ENCODE data around the gene HECTD4.

The HECTD4 gene

DNA sequence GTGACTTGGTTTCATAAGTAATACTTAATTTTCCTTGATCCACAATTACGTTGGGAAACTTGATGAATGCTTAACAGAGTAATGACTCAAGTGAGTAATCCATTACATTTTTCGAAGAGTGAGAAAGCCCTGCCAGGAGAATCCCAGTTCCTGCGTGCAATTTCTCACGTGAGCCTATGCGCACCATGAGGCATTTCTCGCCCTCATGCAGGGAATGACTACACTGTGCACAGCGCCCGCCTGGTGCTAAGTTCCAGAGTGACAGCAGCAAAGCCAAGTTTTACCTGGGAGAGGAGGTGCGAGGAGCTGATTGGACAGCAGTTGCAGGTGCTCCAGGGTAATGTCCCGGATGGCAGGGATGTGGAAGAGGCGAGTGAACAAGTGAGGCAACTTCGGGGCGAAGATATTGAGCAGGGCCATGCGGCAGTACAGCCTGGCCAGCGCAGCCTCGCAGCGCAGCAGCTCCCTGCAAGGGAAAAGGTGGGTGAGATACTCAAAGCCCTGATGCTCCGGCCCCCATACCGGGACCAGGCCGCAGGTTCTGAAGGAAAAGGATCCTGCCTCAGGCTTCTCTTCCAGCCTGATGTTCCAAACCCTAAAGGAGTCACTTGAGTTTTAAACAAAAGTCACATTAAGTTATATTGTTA lies 187.5 kb downstream of the HECTD4 start:
- in situ Hi-C loops (cut with HindIII; ENCODE audit: low sequenced_read_pairs): no loop called here
- DNase-seq (ENCODE audit: low read depth, low spot score): no peak
- TF ChIP-seq, protein P1, sequence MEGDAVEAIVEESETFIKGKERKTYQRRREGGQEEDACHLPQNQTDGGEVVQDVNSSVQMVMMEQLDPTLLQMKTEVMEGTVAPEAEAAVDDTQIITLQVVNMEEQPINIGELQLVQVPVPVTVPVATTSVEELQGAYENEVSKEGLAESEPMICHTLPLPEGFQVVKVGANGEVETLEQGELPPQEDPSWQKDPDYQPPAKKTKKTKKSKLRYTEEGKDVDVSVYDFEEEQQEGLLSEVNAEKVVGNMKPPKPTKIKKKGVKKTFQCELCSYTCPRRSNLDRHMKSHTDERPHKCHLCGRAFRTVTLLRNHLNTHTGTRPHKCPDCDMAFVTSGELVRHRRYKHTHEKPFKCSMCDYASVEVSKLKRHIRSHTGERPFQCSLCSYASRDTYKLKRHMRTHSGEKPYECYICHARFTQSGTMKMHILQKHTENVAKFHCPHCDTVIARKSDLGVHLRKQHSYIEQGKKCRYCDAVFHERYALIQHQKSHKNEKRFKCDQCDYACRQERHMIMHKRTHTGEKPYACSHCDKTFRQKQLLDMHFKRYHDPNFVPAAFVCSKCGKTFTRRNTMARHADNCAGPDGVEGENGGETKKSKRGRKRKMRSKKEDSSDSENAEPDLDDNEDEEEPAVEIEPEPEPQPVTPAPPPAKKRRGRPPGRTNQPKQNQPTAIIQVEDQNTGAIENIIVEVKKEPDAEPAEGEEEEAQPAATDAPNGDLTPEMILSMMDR (IDR thresholded peaks at IDR 0.05; ENCODE audit: low read depth, low read length): no peak
- H3K4me3 ChIP-seq (ENCODE audit: low read depth, low read length): no peak overlapping the region

DNA sequence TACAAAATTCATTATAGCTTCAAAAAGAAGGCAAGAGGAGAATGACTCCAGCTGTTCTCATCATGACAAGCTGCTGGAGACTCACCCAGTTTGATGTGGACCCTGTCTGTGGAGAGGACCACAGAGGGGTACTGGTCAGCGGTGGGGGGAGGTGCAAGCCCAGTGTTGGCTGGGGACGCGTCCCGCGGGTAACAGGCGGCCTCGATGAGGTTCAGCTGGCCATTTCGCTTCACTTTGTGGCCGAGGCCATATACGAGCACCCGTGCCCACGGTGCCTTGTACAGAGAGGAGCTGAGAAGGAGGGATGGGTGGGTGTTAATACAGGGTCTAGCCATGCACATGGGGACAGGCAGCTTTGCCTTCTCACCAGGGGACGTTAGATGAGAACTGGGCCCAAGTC lies 189.8 kb downstream of the HECTD4 start:
- TF ChIP-seq, protein P1 (IDR thresholded peaks at IDR 0.05; ENCODE audit: low read depth, low read length): no peak
- in situ Hi-C loops (cut with HindIII; ENCODE audit: low sequenced_read_pairs): no loop called here
- DNase-seq (ENCODE audit: low read depth, low spot score): no peak
- H3K4me3 ChIP-seq (ENCODE audit: low read depth, low read length): no peak overlapping the region

DNA sequence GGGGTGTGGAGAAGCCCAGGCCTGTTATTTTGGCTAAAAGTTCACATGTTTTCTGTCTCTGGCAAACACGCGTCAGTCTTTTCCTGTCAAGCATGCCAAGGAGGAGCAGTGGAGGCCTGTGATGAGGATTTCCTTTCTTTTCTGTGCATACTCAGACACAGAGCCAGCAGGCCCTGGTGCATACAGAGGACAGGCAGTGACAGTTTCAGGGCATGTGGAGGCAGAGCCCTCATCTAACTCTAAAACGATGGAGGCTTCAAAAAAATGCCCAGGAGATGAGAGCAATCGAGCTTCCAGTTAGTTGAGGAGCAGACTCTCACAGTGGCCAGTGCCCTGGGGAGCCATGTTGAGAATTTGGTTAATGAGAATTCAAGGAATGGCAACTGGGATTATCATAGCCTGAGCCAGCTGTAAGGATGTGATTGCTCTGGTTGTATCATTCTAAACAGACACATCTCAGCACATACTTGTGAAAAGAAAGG lies 190.3 kb downstream of the HECTD4 start:
- in situ Hi-C loops (cut with HindIII; ENCODE audit: low sequenced_read_pairs): no loop called here
- TF ChIP-seq, protein P1 (IDR thresholded peaks at IDR 0.05; ENCODE audit: low read depth, low read length): no peak
- no peak overlapping the region for H3K4me3 ChIP-seq (ENCODE audit: low read depth, low read length)
- no peak for DNase-seq (ENCODE audit: low read depth, low spot score)

DNA sequence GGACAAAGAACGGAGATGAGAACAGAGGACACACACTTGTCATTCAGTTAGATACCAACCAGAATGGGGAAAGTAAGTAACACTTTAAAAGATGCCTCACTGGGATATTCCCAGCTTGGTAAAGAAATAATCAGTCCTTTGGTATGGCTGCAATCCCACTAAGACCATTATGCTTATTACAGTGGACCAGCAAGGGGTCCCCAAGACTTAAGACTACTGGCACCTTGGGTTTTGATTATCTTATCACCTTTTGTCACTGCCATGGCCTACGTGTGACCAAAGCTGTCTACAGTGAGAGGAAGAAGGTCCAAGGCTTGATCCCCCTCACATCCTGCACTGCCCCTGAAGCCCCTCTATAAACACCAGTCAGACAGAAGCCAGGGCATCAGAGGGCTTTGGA lies 191.0 kb downstream of the HECTD4 start:
- TF ChIP-seq, protein P1 (IDR thresholded peaks at IDR 0.05; ENCODE audit: low read depth, low read length): no peak
- no peak for DNase-seq (ENCODE audit: low read depth, low spot score)
- in situ Hi-C loops (cut with HindIII; ENCODE audit: low sequenced_read_pairs): no loop called here
- H3K4me3 ChIP-seq (ENCODE audit: low read depth, low read length): no peak overlapping the region

- DNase-seq (ENCODE audit: low read depth, low spot score): no peak
- TF ChIP-seq, protein P1 (IDR thresholded peaks at IDR 0.05; ENCODE audit: low read depth, low read length): no peak
- in situ Hi-C loops (cut with HindIII; ENCODE audit: low sequenced_read_pairs): no loop called here
- H3K4me3 ChIP-seq (ENCODE audit: low read depth, low read length): no peak overlapping the region
These were observed 191.8 kb downstream of the HECTD4 start for GRCh38 chr12:112190231-112191025.

DNA sequence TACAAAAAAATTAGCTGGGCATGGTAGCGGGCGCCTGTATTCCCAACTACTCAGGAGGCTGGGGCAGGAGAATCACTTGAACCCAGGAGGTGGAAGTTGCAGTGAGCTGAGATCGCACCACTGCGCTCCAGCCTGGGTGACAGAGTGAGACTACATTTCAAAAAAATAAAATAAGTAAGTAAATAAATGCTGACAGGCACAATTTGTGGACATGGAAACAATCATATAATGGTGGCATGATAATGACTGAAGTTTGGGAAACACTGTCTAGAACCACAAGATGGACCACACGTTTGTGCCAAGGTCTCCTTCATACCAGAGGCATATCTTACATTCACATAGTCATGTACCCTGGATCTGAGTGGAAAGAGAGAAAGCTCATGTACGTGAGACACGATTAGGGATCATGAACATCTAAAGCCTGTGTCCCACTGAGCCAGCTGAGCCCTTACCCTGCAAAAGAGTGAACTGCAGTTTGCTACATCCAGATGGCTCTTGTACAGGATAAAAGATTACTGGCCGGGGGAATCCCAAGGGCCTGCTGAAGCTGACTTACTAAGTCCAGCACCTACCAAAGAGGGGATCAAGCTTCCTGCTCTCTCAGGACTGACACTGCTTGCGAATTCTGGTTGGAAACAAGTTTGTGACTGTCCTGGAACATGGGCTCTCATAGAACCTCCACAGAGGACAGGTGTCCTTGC lies 194.0 kb downstream of the HECTD4 start:
- no peak overlapping the region for H3K4me3 ChIP-seq (ENCODE audit: low read depth, low read length)
- DNase-seq (ENCODE audit: low read depth, low spot score): no peak
- in situ Hi-C loops (cut with HindIII; ENCODE audit: low sequenced_read_pairs): no loop called here
- TF ChIP-seq, protein P1 (IDR thresholded peaks at IDR 0.05; ENCODE audit: low read depth, low read length): no peak
